ENCODE results near the gene ROCK1.

- TF ChIP-seq CTCF (IDR thresholded peaks at IDR 0.05), result no peak
- no peak for TF ChIP-seq POLR2A (IDR thresholded peaks at IDR 0.05; ENCODE audit: low read depth)
These were observed 40.5 kb downstream of the ROCK1 start for GRCh38 chr18:21071071-21071470.
